GM18909 (cell line): ENCODE data around the gene AKAP13.
"Not testable (repeated sequence)": the region's sequence is repeated elsewhere in the genome, so short reads cannot be mapped to it uniquely, and the experiment has no call there.

Experiments used
- ATAC-seq: cut with Tn5 transposase; IDR thresholded peaks from one replicate; pipeline ENCODE4 v1.9.1; 2021; ENCODE audit warnings: mild to moderate bottlenecking; ENCODE audit not compliant: unreplicated experiment, poor library complexity

The AKAP13 gene

GRCh38 chr15:85463276-85463892 lies 83.0 kb downstream of the AKAP13 start:
- no peak for ATAC-seq

- no peak for ATAC-seq
These were observed 83.6 kb downstream of the AKAP13 start for GRCh38 chr15:85463976-85464375.

- ATAC-seq: no peak
These were observed 84.1 kb downstream of the AKAP13 start for GRCh38 chr15:85464471-85464870.

- ATAC-seq: no peak
These were observed 90.3 kb downstream of the AKAP13 start for GRCh38 chr15:85470563-85471271.

GRCh38 chr15:85472349-85472748 lies 91.9 kb downstream of the AKAP13 start:
- ATAC-seq: no peak

GRCh38 chr15:85473455-85473854 lies 93.1 kb downstream of the AKAP13 start:
- peak; percentile 34 for ATAC-seq

GRCh38 chr15:85474700-85475316 lies 94.4 kb downstream of the AKAP13 start:
- ATAC-seq: peak; percentile 66

GRCh38 chr15:85475317-85475701 lies 94.9 kb downstream of the AKAP13 start:
- peak; percentile 70 for ATAC-seq

- ATAC-seq: no peak
These were observed 95.3 kb downstream of the AKAP13 start for GRCh38 chr15:85475711-85476110.

GRCh38 chr15:85477061-85477460 lies 96.7 kb downstream of the AKAP13 start:
- no peak for ATAC-seq

- ATAC-seq: no peak
These were observed 97.3 kb downstream of the AKAP13 start for GRCh38 chr15:85477730-85478129.

GRCh38 chr15:85479071-85479647 lies 98.8 kb downstream of the AKAP13 start:
- no peak for ATAC-seq

- ATAC-seq: no peak
These were observed 100.5 kb downstream of the AKAP13 start for GRCh38 chr15:85480923-85481322.

- ATAC-seq: not testable (repeated sequence)
These were observed 101.1 kb downstream of the AKAP13 start for GRCh38 chr15:85481543-85481942.

- no peak for ATAC-seq
These were observed 102.5 kb downstream of the AKAP13 start for GRCh38 chr15:85482894-85483293.

- ATAC-seq: not testable (repeated sequence)
These were observed 103.6 kb downstream of the AKAP13 start for GRCh38 chr15:85483955-85484354.

GRCh38 chr15:85484923-85485322 lies 104.5 kb downstream of the AKAP13 start:
- ATAC-seq: not testable (repeated sequence)

GRCh38 chr15:85485956-85486567 lies 105.7 kb downstream of the AKAP13 start:
- peak; percentile 63 for ATAC-seq

GRCh38 chr15:85487796-85488195 lies 107.4 kb downstream of the AKAP13 start:
- ATAC-seq: not testable (repeated sequence)

- no peak for ATAC-seq
These were observed 108.6 kb downstream of the AKAP13 start for GRCh38 chr15:85488997-85489396.
